ENCODE results near the gene ADSS1.
"Not testable (repeated sequence)": the region's sequence is repeated elsewhere in the genome, so short reads cannot be mapped to it uniquely, and the experiment has no call there.

Gene ADSS1

GRCh38 chr14:104746071-104746545 lies 22.1 kb downstream of the ADSS1 start:
- in situ Hi-C loops (cut with MboI; ENCODE audit: low sequenced_read_pairs) = no loop called here

GRCh38 chr14:104746934-104747481 lies 23.0 kb downstream of the ADSS1 start:
- in situ Hi-C loops (cut with MboI; ENCODE audit: low sequenced_read_pairs) = no loop called here

- in situ Hi-C loops (cut with MboI; ENCODE audit: low sequenced_read_pairs) = no loop called here
Measured at GRCh38 chr14:104747876-104748275, 23.8 kb downstream of the ADSS1 start.

GRCh38 chr14:104749111-104749649 lies 25.2 kb downstream of the ADSS1 start:
- in situ Hi-C loops (cut with MboI; ENCODE audit: low sequenced_read_pairs) = no loop called here

- in situ Hi-C loops (cut with MboI; ENCODE audit: low sequenced_read_pairs) = no loop called here
Measured at GRCh38 chr14:104750056-104750752, 26.2 kb downstream of the ADSS1 start.

- in situ Hi-C loops (cut with MboI; ENCODE audit: low sequenced_read_pairs) = not testable (repeated sequence)
Measured at GRCh38 chr14:104750753-104751057, 26.7 kb downstream of the ADSS1 start.

GRCh38 chr14:104751539-104752422 lies 27.8 kb downstream of the ADSS1 start:
- in situ Hi-C loops (cut with MboI; ENCODE audit: low sequenced_read_pairs) = no loop called here

- in situ Hi-C loops (cut with MboI; ENCODE audit: low sequenced_read_pairs) = no loop called here
Measured at GRCh38 chr14:104752423-104752734, 28.4 kb downstream of the ADSS1 start.

- in situ Hi-C loops (cut with MboI; ENCODE audit: low sequenced_read_pairs) = no loop called here
Measured at GRCh38 chr14:104752735-104753527, 28.9 kb downstream of the ADSS1 start, which contains the start of gene SIVA1. TSS of gene SIVA1 (plus strand) at chr14:104753147. CDS start at chr14:104753202, 55 bp downstream.

GRCh38 chr14:104753528-104754212 lies 29.6 kb downstream of the ADSS1 start:
- in situ Hi-C loops (cut with MboI; ENCODE audit: low sequenced_read_pairs) = no loop called here

GRCh38 chr14:104754213-104754851 lies 30.3 kb downstream of the ADSS1 start:
- in situ Hi-C loops (cut with MboI; ENCODE audit: low sequenced_read_pairs) = no loop called here

- in situ Hi-C loops (cut with MboI; ENCODE audit: low sequenced_read_pairs) = no loop called here
Measured at GRCh38 chr14:104755621-104756020, 31.6 kb downstream of the ADSS1 start.

GRCh38 chr14:104756477-104757237 lies 32.6 kb downstream of the ADSS1 start:
- in situ Hi-C loops (cut with MboI; ENCODE audit: low sequenced_read_pairs) = no loop called here

GRCh38 chr14:104757238-104757585 lies 33.2 kb downstream of the ADSS1 start:
- in situ Hi-C loops (cut with MboI; ENCODE audit: low sequenced_read_pairs) = no loop called here

- in situ Hi-C loops (cut with MboI; ENCODE audit: low sequenced_read_pairs) = no loop called here
Measured at GRCh38 chr14:104757681-104758392, 33.8 kb downstream of the ADSS1 start.

GRCh38 chr14:104758981-104759969 lies 35.2 kb downstream of the ADSS1 start:
- in situ Hi-C loops (cut with MboI; ENCODE audit: low sequenced_read_pairs) = no loop called here

GRCh38 chr14:104765517-104765916 lies 41.5 kb downstream of the ADSS1 start:
- in situ Hi-C loops (cut with MboI; ENCODE audit: low sequenced_read_pairs) = no loop called here
